ENCODE results near the gene LEKR1.
A peak's percentile ranks its signal among the peaks of the same experiment; 100 is the strongest.

The LEKR1 gene

GRCh38 chr3:156814295-156814694 lies 11.9 kb upstream of the LEKR1 start:
- Histone ChIP-seq H3K79me2 (ENCODE audit: control insufficient read depth, insufficient read depth, low read length, poor library complexity) (peaks cover 4% of the 10 kb centered on the region), H2AFZ (ENCODE audit: insufficient read depth, low read length, poor library complexity) (no peak overlapping the region), H2BK12ac (ENCODE audit: low read length) (no peak overlapping the region), H4K8ac (ENCODE audit: low read depth, low read length) (no peak overlapping the region), H3K9me3 (ENCODE audit: insufficient read depth, low read depth, low read length) (no peaks in the 10 kb centered on the region), H3K18ac (ENCODE audit: low read length) (no peak overlapping the region), H3K9ac (ENCODE audit: low read length) (no peak overlapping the region), H2AK5ac (ENCODE audit: low read length) (no peak overlapping the region), H4K12ac (ENCODE audit: low read depth, low read length) (no peak overlapping the region), H3K27ac (ENCODE audit: low read depth, low read length) (no peak overlapping the region), H4K91ac (ENCODE audit: low read depth, low read length) (no peak overlapping the region), H3K4me2 (ENCODE audit: low read length) (no peak overlapping the region), H2BK5ac (ENCODE audit: low read depth, low read length, poor library complexity) (no peak overlapping the region), H3K4ac (ENCODE audit: low read depth, low read length) (no peak overlapping the region), H3K4me1 (ENCODE audit: control insufficient read depth in 1 of 2, insufficient read depth in 2 of 2, low read length in 2 of 2) (peaks cover 12 to 17% of the 10 kb centered on the region in 2 experiments), H3K14ac (ENCODE audit: low read length) (no peak overlapping the region), H3K4me3 (ENCODE audit: low read depth, low read length) (no peak overlapping the region), H3K79me1 (ENCODE audit: low read length) (peaks cover 16% of the 10 kb centered on the region), H3K27me3 (ENCODE audit: insufficient read depth, low read length) (peaks cover 4% of the 10 kb centered on the region), H2BK120ac (ENCODE audit: insufficient read depth, low read length, poor library complexity) (no peak overlapping the region), H3K36me3 (ENCODE audit: control insufficient read depth in 1 of 2, insufficient read depth in 2 of 2, low read length in 2 of 2) (no peaks in the 10 kb centered on the region), H3K23ac (ENCODE audit: low read length) (no peak overlapping the region)
- no peak for DNase-seq
- WGBS (ENCODE audit: extremely low coverage, insufficient coverage, insufficient read length): no CpG with 5 or more reads among the region's 2 CpGs

DNA sequence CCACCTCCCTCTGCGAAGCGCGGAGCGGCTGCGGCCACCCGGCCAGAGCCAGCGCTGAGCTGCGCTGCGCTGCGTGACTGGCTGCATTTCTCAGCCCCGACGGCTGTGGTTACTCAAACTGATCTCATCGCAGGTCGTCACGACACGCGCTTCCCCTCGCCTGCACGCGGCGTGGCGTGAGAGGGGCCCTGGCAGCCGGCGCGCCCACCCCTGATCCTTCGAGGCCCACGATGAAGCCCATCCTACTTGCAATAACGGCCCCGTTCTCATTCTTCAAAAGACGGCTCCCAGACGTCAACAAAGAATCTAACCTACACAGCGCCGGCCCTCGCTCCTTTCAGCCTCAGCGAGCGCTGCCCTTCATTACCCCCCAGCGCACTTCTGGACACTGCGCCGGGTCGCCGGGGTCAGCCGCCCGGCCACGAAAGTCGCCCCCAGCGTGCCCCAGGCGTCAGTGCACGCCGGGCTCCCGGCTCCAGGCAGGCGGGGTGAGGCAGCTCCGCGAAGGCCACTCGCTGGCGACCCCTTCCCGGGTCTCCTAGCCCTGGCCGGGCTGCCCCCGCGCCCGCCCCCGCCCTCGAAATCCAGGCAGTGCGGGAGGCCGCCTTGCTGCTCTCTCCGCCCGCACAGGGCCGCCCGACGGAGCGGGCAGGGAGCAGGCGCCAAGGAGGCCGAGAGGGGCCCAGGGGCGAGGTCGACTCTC lies 9.9 kb upstream of the LEKR1 start:
- Histone ChIP-seq H3K18ac (ENCODE audit: low read length) (peak overlapping the region; percentile 62), H3K4me3 (ENCODE audit: low read depth, low read length) (peak overlapping the region; percentile 61), H2BK120ac (ENCODE audit: insufficient read depth, low read length, poor library complexity) (peak overlapping the region; percentile 74), H3K4me2 (ENCODE audit: low read length) (peak overlapping the region; percentile 91), H3K79me1 (ENCODE audit: low read length) (peaks cover 12% of the 10 kb centered on the region), H3K23ac (ENCODE audit: low read length) (no peak overlapping the region), H3K14ac (ENCODE audit: low read length) (peak overlapping the region; percentile 81), H2AFZ (ENCODE audit: insufficient read depth, low read length, poor library complexity) (peak overlapping the region; percentile 38), H4K91ac (ENCODE audit: low read depth, low read length) (peak overlapping the region; percentile 75), H2BK5ac (ENCODE audit: low read depth, low read length, poor library complexity) (peak overlapping the region; percentile 45), H2BK12ac (ENCODE audit: low read length) (peak overlapping the region; percentile 72), H3K9me3 (ENCODE audit: insufficient read depth, low read depth, low read length) (no peaks in the 10 kb centered on the region), H4K8ac (ENCODE audit: low read depth, low read length) (peak overlapping the region; percentile 38), H3K4me1 (ENCODE audit: control insufficient read depth in 1 of 2, insufficient read depth in 2 of 2, low read length in 2 of 2) (peaks cover 8 to 14% of the 10 kb centered on the region in 2 experiments), H3K79me2 (ENCODE audit: control insufficient read depth, insufficient read depth, low read length, poor library complexity) (peaks cover 2% of the 10 kb centered on the region), H3K36me3 (ENCODE audit: control insufficient read depth in 1 of 2, insufficient read depth in 2 of 2, low read length in 2 of 2) (no peaks in the 10 kb centered on the region), H3K9ac (ENCODE audit: low read length) (peak overlapping the region; percentile 57), H3K4ac (ENCODE audit: low read depth, low read length) (peak overlapping the region; percentile 56), H4K12ac (ENCODE audit: low read depth, low read length) (peak overlapping the region; percentile 51), H3K27ac (ENCODE audit: low read depth, low read length) (peak overlapping the region; percentile 37), H2AK5ac (ENCODE audit: low read length) (no peak overlapping the region), H3K27me3 (ENCODE audit: insufficient read depth, low read length) (peaks cover 4% of the 10 kb centered on the region)
- no CpG with 5 or more reads among the region's 74 CpGs for WGBS (ENCODE audit: extremely low coverage, insufficient coverage, insufficient read length)
- peak; percentile 10 to 36 for DNase-seq

GRCh38 chr3:156816794-156817645 lies 9.1 kb upstream of the LEKR1 start:
- peaks cover 12% of the 10 kb centered on the region for H3K79me1 ChIP-seq (ENCODE audit: low read length)
- peak overlapping the region; percentile 81 for H3K14ac ChIP-seq (ENCODE audit: low read length)
- H2BK12ac ChIP-seq (ENCODE audit: low read length): peak overlapping the region; percentile 37
- peak overlapping the region; percentile 51 for H4K12ac ChIP-seq (ENCODE audit: low read depth, low read length)
- peak overlapping the region; percentile 91 for H3K4me2 ChIP-seq (ENCODE audit: low read length)
- WGBS (ENCODE audit: extremely low coverage, insufficient coverage, insufficient read length): no CpG with 5 or more reads among the region's 70 CpGs
- peak overlapping the region; percentile 45 for H2BK5ac ChIP-seq (ENCODE audit: low read depth, low read length, poor library complexity)
- peak overlapping the region; percentile 61 for H3K4me3 ChIP-seq (ENCODE audit: low read depth, low read length)
- peak overlapping the region; percentile 56 for H3K4ac ChIP-seq (ENCODE audit: low read depth, low read length)
- peaks cover 8 to 10% of the 10 kb centered on the region in 2 experiments for H3K4me1 ChIP-seq (ENCODE audit: control insufficient read depth in 1 of 2, insufficient read depth in 2 of 2, low read length in 2 of 2)
- H2AK5ac ChIP-seq (ENCODE audit: low read length): no peak overlapping the region
- peak overlapping the region; percentile 75 for H4K91ac ChIP-seq (ENCODE audit: low read depth, low read length)
- H2AFZ ChIP-seq (ENCODE audit: insufficient read depth, low read length, poor library complexity): peak overlapping the region; percentile 38
- peak overlapping the region; percentile 62 for H3K18ac ChIP-seq (ENCODE audit: low read length)
- peak overlapping the region; percentile 57 for H3K9ac ChIP-seq (ENCODE audit: low read length)
- H4K8ac ChIP-seq (ENCODE audit: low read depth, low read length): peak overlapping the region; percentile 42
- peak; percentile 92 to 94 for DNase-seq
- peak overlapping the region; percentile 37 for H3K27ac ChIP-seq (ENCODE audit: low read depth, low read length)
- H2BK120ac ChIP-seq (ENCODE audit: insufficient read depth, low read length, poor library complexity): peak overlapping the region; percentile 74
- H3K27me3 ChIP-seq (ENCODE audit: insufficient read depth, low read length): peaks cover 4% of the 10 kb centered on the region
- no peak overlapping the region for H3K23ac ChIP-seq (ENCODE audit: low read length)
- peaks cover 2% of the 10 kb centered on the region for H3K79me2 ChIP-seq (ENCODE audit: control insufficient read depth, insufficient read depth, low read length, poor library complexity)
- H3K9me3 ChIP-seq (ENCODE audit: insufficient read depth, low read depth, low read length): no peaks in the 10 kb centered on the region
- no peaks in the 10 kb centered on the region for H3K36me3 ChIP-seq (ENCODE audit: control insufficient read depth in 1 of 2, insufficient read depth in 2 of 2, low read length in 2 of 2)

GRCh38 chr3:156817646-156818272 lies 8.4 kb upstream of the LEKR1 start:
- DNase-seq: peak in 1 of 2 donors; percentile 41
- no peak overlapping the region for H4K12ac ChIP-seq (ENCODE audit: low read depth, low read length)
- no peak overlapping the region for H3K18ac ChIP-seq (ENCODE audit: low read length)
- H2BK120ac ChIP-seq (ENCODE audit: insufficient read depth, low read length, poor library complexity): no peak overlapping the region
- H2BK12ac ChIP-seq (ENCODE audit: low read length): no peak overlapping the region
- no peak overlapping the region for H4K8ac ChIP-seq (ENCODE audit: low read depth, low read length)
- no peak overlapping the region for H3K4ac ChIP-seq (ENCODE audit: low read depth, low read length)
- peaks cover 4% of the 10 kb centered on the region for H3K27me3 ChIP-seq (ENCODE audit: insufficient read depth, low read length)
- peaks cover 2% of the 10 kb centered on the region for H3K79me2 ChIP-seq (ENCODE audit: control insufficient read depth, insufficient read depth, low read length, poor library complexity)
- peaks cover 8 to 10% of the 10 kb centered on the region in 2 experiments for H3K4me1 ChIP-seq (ENCODE audit: control insufficient read depth in 1 of 2, insufficient read depth in 2 of 2, low read length in 2 of 2)
- WGBS (ENCODE audit: extremely low coverage, insufficient coverage, insufficient read length): no CpG with 5 or more reads among the region's 5 CpGs
- no peak overlapping the region for H3K4me3 ChIP-seq (ENCODE audit: low read depth, low read length)
- no peak overlapping the region for H3K9ac ChIP-seq (ENCODE audit: low read length)
- no peaks in the 10 kb centered on the region for H3K9me3 ChIP-seq (ENCODE audit: insufficient read depth, low read depth, low read length)
- peaks cover 12% of the 10 kb centered on the region for H3K79me1 ChIP-seq (ENCODE audit: low read length)
- no peak overlapping the region for H2BK5ac ChIP-seq (ENCODE audit: low read depth, low read length, poor library complexity)
- H3K4me2 ChIP-seq (ENCODE audit: low read length): peak overlapping the region; percentile 91
- no peak overlapping the region for H3K14ac ChIP-seq (ENCODE audit: low read length)
- H2AK5ac ChIP-seq (ENCODE audit: low read length): no peak overlapping the region
- no peaks in the 10 kb centered on the region for H3K36me3 ChIP-seq (ENCODE audit: control insufficient read depth in 1 of 2, insufficient read depth in 2 of 2, low read length in 2 of 2)
- no peak overlapping the region for H3K23ac ChIP-seq (ENCODE audit: low read length)
- no peak overlapping the region for H2AFZ ChIP-seq (ENCODE audit: insufficient read depth, low read length, poor library complexity)
- no peak overlapping the region for H4K91ac ChIP-seq (ENCODE audit: low read depth, low read length)
- no peak overlapping the region for H3K27ac ChIP-seq (ENCODE audit: low read depth, low read length)

All from trophoblast cell (in vitro differentiated cells and primary cell).